Measurements from ENCODE around the gene KIZ.

KIZ gene

GRCh38 chr20:21286775-21287174 lies 160.9 kb downstream of the KIZ start:
- H2BK120ac ChIP-seq (ENCODE audit: insufficient read depth, low read length, poor library complexity): no peak overlapping the region
- DNase-seq: no peak
- no peak overlapping the region for H3K4me2 ChIP-seq (ENCODE audit: low read length)
- no peaks in the 10 kb centered on the region for H3K4me1 ChIP-seq (ENCODE audit: control insufficient read depth in 1 of 2, insufficient read depth in 2 of 2, low read length in 2 of 2)
- H2AK5ac ChIP-seq (ENCODE audit: low read length): no peak overlapping the region
- H3K9me3 ChIP-seq (ENCODE audit: insufficient read depth, low read depth, low read length): peaks cover 3% of the 10 kb centered on the region
- no peaks in the 10 kb centered on the region for H3K36me3 ChIP-seq (ENCODE audit: control insufficient read depth in 1 of 2, insufficient read depth in 2 of 2, low read length in 2 of 2)
- H2BK12ac ChIP-seq (ENCODE audit: low read length): no peak overlapping the region
- H3K79me2 ChIP-seq (ENCODE audit: control insufficient read depth, insufficient read depth, low read length, poor library complexity): no peaks in the 10 kb centered on the region
- H3K23ac ChIP-seq (ENCODE audit: low read length): no peak overlapping the region
- H4K91ac ChIP-seq (ENCODE audit: low read depth, low read length): no peak overlapping the region
- no peak overlapping the region for H4K12ac ChIP-seq (ENCODE audit: low read depth, low read length)
- H3K18ac ChIP-seq (ENCODE audit: low read length): no peak overlapping the region
- H2BK5ac ChIP-seq (ENCODE audit: low read depth, low read length, poor library complexity): no peak overlapping the region
- no peak overlapping the region for H3K14ac ChIP-seq (ENCODE audit: low read length)
- H4K8ac ChIP-seq (ENCODE audit: low read depth, low read length): no peak overlapping the region
- H3K4me3 ChIP-seq (ENCODE audit: low read depth, low read length): no peak overlapping the region
- H3K9ac ChIP-seq (ENCODE audit: low read length): no peak overlapping the region
- H3K79me1 ChIP-seq (ENCODE audit: low read length): no peaks in the 10 kb centered on the region
- no CpG with 5 or more reads among the region's 4 CpGs for WGBS (ENCODE audit: extremely low coverage, insufficient coverage, insufficient read length)
- H2AFZ ChIP-seq (ENCODE audit: insufficient read depth, low read length, poor library complexity): no peak overlapping the region
- no peak overlapping the region for H3K4ac ChIP-seq (ENCODE audit: low read depth, low read length)
- H3K27me3 ChIP-seq (ENCODE audit: insufficient read depth, low read length): no peaks in the 10 kb centered on the region
- no peak overlapping the region for H3K27ac ChIP-seq (ENCODE audit: low read depth, low read length)

DNA sequence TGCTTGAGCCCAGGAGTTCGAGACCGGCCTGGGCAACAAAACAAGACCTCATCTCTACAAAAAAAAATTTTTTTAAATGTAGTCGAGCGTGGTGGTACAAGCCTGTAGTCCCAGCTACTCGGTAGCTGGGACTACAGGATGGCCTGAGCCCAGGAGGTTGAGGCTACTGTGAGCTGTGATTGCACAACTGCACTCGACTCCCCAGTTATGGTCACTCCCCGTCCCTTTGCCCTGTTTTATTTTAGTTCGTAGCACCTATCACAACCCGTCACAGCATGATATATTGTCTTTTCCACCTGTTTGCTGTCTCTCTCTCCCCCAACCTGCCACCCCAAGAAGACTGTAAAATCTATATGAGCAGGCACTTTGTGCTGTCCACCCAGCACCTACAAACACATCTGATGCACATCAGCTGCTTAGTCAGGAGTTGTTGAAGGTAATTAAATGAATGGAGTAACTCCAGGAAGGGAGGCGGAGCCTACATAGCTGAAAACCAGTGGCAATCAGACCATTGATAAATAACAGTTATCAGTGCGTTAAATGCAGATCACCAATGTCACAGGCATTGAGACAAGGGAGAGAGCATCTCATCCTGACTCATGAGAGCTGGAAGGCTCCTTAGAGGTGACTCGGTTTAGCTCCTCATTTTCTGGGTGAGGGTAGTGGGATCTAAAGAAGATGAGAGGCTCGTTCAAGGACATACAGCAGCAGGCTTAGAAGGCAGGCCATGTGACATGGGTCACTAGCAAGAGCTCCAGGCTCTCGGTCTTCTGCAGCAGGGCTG lies 162.9 kb downstream of the KIZ start:
- Histone ChIP-seq H3K27me3 (ENCODE audit: insufficient read depth, low read length) (no peaks in the 10 kb centered on the region), H3K14ac (ENCODE audit: low read length) (no peak overlapping the region), H2AK5ac (ENCODE audit: low read length) (no peak overlapping the region), H3K4me3 (ENCODE audit: low read depth, low read length) (no peak overlapping the region), H4K12ac (ENCODE audit: low read depth, low read length) (no peak overlapping the region), H4K91ac (ENCODE audit: low read depth, low read length) (no peak overlapping the region), H3K4me2 (ENCODE audit: low read length) (no peak overlapping the region), H3K23ac (ENCODE audit: low read length) (no peak overlapping the region), H2BK5ac (ENCODE audit: low read depth, low read length, poor library complexity) (no peak overlapping the region), H3K79me2 (ENCODE audit: control insufficient read depth, insufficient read depth, low read length, poor library complexity) (no peaks in the 10 kb centered on the region), H3K36me3 (ENCODE audit: control insufficient read depth in 1 of 2, insufficient read depth in 2 of 2, low read length in 2 of 2) (no peaks in the 10 kb centered on the region), H3K9ac (ENCODE audit: low read length) (no peak overlapping the region), H3K27ac (ENCODE audit: low read depth, low read length) (no peak overlapping the region), H3K79me1 (ENCODE audit: low read length) (no peaks in the 10 kb centered on the region), H3K9me3 (ENCODE audit: insufficient read depth, low read depth, low read length) (peaks cover 3% of the 10 kb centered on the region), H2BK120ac (ENCODE audit: insufficient read depth, low read length, poor library complexity) (no peak overlapping the region), H4K8ac (ENCODE audit: low read depth, low read length) (no peak overlapping the region), H2BK12ac (ENCODE audit: low read length) (no peak overlapping the region), H3K18ac (ENCODE audit: low read length) (no peak overlapping the region), H3K4me1 (ENCODE audit: control insufficient read depth in 1 of 2, insufficient read depth in 2 of 2, low read length in 2 of 2) (no peaks in the 10 kb centered on the region), H3K4ac (ENCODE audit: low read depth, low read length) (no peak overlapping the region), H2AFZ (ENCODE audit: insufficient read depth, low read length, poor library complexity) (no peak overlapping the region)
- no peak for DNase-seq
- no CpG with 5 or more reads among the region's 14 CpGs for WGBS (ENCODE audit: extremely low coverage, insufficient coverage, insufficient read length)

GRCh38 chr20:21289651-21290050 lies 163.8 kb downstream of the KIZ start:
- WGBS (ENCODE audit: extremely low coverage, insufficient coverage, insufficient read length): no CpG with 5 or more reads among the region's 2 CpGs

GRCh38 chr20:21291026-21291425 lies 165.1 kb downstream of the KIZ start:
- Histone ChIP-seq H3K18ac (ENCODE audit: low read length) (no peak overlapping the region), H4K12ac (ENCODE audit: low read depth, low read length) (no peak overlapping the region), H2BK12ac (ENCODE audit: low read length) (no peak overlapping the region), H3K14ac (ENCODE audit: low read length) (no peak overlapping the region), H3K4me3 (ENCODE audit: low read depth, low read length) (no peak overlapping the region), H2BK120ac (ENCODE audit: insufficient read depth, low read length, poor library complexity) (no peak overlapping the region), H3K79me1 (ENCODE audit: low read length) (no peaks in the 10 kb centered on the region), H3K23ac (ENCODE audit: low read length) (no peak overlapping the region), H3K36me3 (ENCODE audit: control insufficient read depth in 1 of 2, insufficient read depth in 2 of 2, low read length in 2 of 2) (no peaks in the 10 kb centered on the region), H3K4me1 (ENCODE audit: control insufficient read depth in 1 of 2, insufficient read depth in 2 of 2, low read length in 2 of 2) (no peaks in the 10 kb centered on the region), H4K8ac (ENCODE audit: low read depth, low read length) (no peak overlapping the region), H4K91ac (ENCODE audit: low read depth, low read length) (no peak overlapping the region), H3K27me3 (ENCODE audit: insufficient read depth, low read length) (no peaks in the 10 kb centered on the region), H3K9me3 (ENCODE audit: insufficient read depth, low read depth, low read length) (peaks cover under 1% of the 10 kb centered on the region), H2AFZ (ENCODE audit: insufficient read depth, low read length, poor library complexity) (no peak overlapping the region), H2BK5ac (ENCODE audit: low read depth, low read length, poor library complexity) (no peak overlapping the region), H3K79me2 (ENCODE audit: control insufficient read depth, insufficient read depth, low read length, poor library complexity) (no peaks in the 10 kb centered on the region), H3K27ac (ENCODE audit: low read depth, low read length) (no peak overlapping the region), H3K9ac (ENCODE audit: low read length) (no peak overlapping the region), H3K4ac (ENCODE audit: low read depth, low read length) (no peak overlapping the region), H2AK5ac (ENCODE audit: low read length) (no peak overlapping the region), H3K4me2 (ENCODE audit: low read length) (no peak overlapping the region)
- DNase-seq: no peak
- WGBS (ENCODE audit: extremely low coverage, insufficient coverage, insufficient read length): no CpG with 5 or more reads among the region's 2 CpGs

More at GRCh38 chr20:21289651-21290050, 163.8 kb downstream of the KIZ start:
- no peaks in the 10 kb centered on the region for H3K27me3 ChIP-seq (ENCODE audit: insufficient read depth, low read length)
- no peaks in the 10 kb centered on the region for H3K4me1 ChIP-seq (ENCODE audit: control insufficient read depth in 1 of 2, insufficient read depth in 2 of 2, low read length in 2 of 2)
- H3K14ac ChIP-seq (ENCODE audit: low read length): no peak overlapping the region
- no peak overlapping the region for H3K4me3 ChIP-seq (ENCODE audit: low read depth, low read length)
- no peak overlapping the region for H4K12ac ChIP-seq (ENCODE audit: low read depth, low read length)
- H4K91ac ChIP-seq (ENCODE audit: low read depth, low read length): no peak overlapping the region
- no peak for DNase-seq
- no peak overlapping the region for H3K9ac ChIP-seq (ENCODE audit: low read length)
- H2AK5ac ChIP-seq (ENCODE audit: low read length): no peak overlapping the region
- H3K79me2 ChIP-seq (ENCODE audit: control insufficient read depth, insufficient read depth, low read length, poor library complexity): no peaks in the 10 kb centered on the region
- H3K4ac ChIP-seq (ENCODE audit: low read depth, low read length): no peak overlapping the region
- no peak overlapping the region for H4K8ac ChIP-seq (ENCODE audit: low read depth, low read length)
- peaks cover 3% of the 10 kb centered on the region for H3K9me3 ChIP-seq (ENCODE audit: insufficient read depth, low read depth, low read length)
- H3K23ac ChIP-seq (ENCODE audit: low read length): no peak overlapping the region
- no peak overlapping the region for H2BK5ac ChIP-seq (ENCODE audit: low read depth, low read length, poor library complexity)
- no peak overlapping the region for H2BK120ac ChIP-seq (ENCODE audit: insufficient read depth, low read length, poor library complexity)
- no peak overlapping the region for H3K4me2 ChIP-seq (ENCODE audit: low read length)
- no peak overlapping the region for H2AFZ ChIP-seq (ENCODE audit: insufficient read depth, low read length, poor library complexity)
- no peak overlapping the region for H2BK12ac ChIP-seq (ENCODE audit: low read length)
- H3K27ac ChIP-seq (ENCODE audit: low read depth, low read length): no peak overlapping the region
- no peaks in the 10 kb centered on the region for H3K36me3 ChIP-seq (ENCODE audit: control insufficient read depth in 1 of 2, insufficient read depth in 2 of 2, low read length in 2 of 2)
- no peaks in the 10 kb centered on the region for H3K79me1 ChIP-seq (ENCODE audit: low read length)
- no peak overlapping the region for H3K18ac ChIP-seq (ENCODE audit: low read length)
